ENCODE results near the gene PRMT2.
"Not testable (repeated sequence)": the region's sequence is repeated elsewhere in the genome, so short reads cannot be mapped to it uniquely, and the experiment has no call there.

PRMT2 gene

GRCh38 chr21:46618738-46619379 is 16.6 kb upstream of the PRMT2 start:
- no peak for DNase-seq

GRCh38 chr21:46619846-46620245 is 15.6 kb upstream of the PRMT2 start:
- DNase-seq: no peak

- no peak for DNase-seq
Observed at GRCh38 chr21:46620846-46621245, 14.6 kb upstream of the PRMT2 start.

GRCh38 chr21:46621457-46622182 is 13.9 kb upstream of the PRMT2 start:
- DNase-seq: peak; percentile 36

- DNase-seq: peak; percentile 73
Observed at GRCh38 chr21:46622226-46622625, 13.2 kb upstream of the PRMT2 start.

GRCh38 chr21:46624050-46624449 is 11.4 kb upstream of the PRMT2 start:
- DNase-seq: no peak

- no peak for DNase-seq
Observed at GRCh38 chr21:46625759-46626158, 9.7 kb upstream of the PRMT2 start.

- DNase-seq: no peak
Observed at GRCh38 chr21:46626536-46626935, 8.9 kb upstream of the PRMT2 start.

GRCh38 chr21:46626975-46627501 is 8.4 kb upstream of the PRMT2 start:
- no peak for DNase-seq

- DNase-seq: no peak
Observed at GRCh38 chr21:46627726-46628125, 7.7 kb upstream of the PRMT2 start.

- no peak for DNase-seq
Observed at GRCh38 chr21:46628868-46629267, 6.6 kb upstream of the PRMT2 start.

GRCh38 chr21:46630915-46631314 is 4.6 kb upstream of the PRMT2 start:
- not testable (repeated sequence) for DNase-seq

- DNase-seq: no peak
Observed at GRCh38 chr21:46633566-46633965, 1.9 kb upstream of the PRMT2 start.

- DNase-seq: no peak
Observed at GRCh38 chr21:46634427-46634826, 1.0 kb upstream of the PRMT2 start.

GRCh38 chr21:46634966-46635323 is 529 bp upstream of the PRMT2 start:
- DNase-seq: peak; percentile 79

GRCh38 chr21:46636181-46636512 is 673 bp downstream of the PRMT2 start:
- no peak for DNase-seq

GRCh38 chr21:46636550-46637285 is 1.2 kb downstream of the PRMT2 start:
- DNase-seq: no peak

- no peak for DNase-seq
Observed at GRCh38 chr21:46637952-46638746, 2.7 kb downstream of the PRMT2 start.

- no peak for DNase-seq
Observed at GRCh38 chr21:46639489-46640386, 4.3 kb downstream of the PRMT2 start.

- DNase-seq: no peak
Observed at GRCh38 chr21:46641656-46642055, 6.2 kb downstream of the PRMT2 start.

- DNase-seq: no peak
Observed at GRCh38 chr21:46643379-46644177, 8.1 kb downstream of the PRMT2 start.
